A172 (cell line): ENCODE measurements around the gene COL26A1. TPM values are rescaled to one million over a fixed set of nuclear protein-coding genes. Genes with fewer than 3 reads are reported as not detected.
"Not testable (repeated sequence)": the region's sequence is repeated elsewhere in the genome, so short reads cannot be mapped to it uniquely, and the experiment has no call there.

Experiments
- DNase-seq: peaks from one replicate; pipeline ENCODE4 v3.0.0-alpha.2; 2015; ENCODE audit warnings: low spot score
- total RNA-seq: library from RNA; depleted of rRNA; stranded (reverse); fragments of >200 nt; shearing (Covaris generic); gene quantifications from 2 replicates; pipeline ENCODE4 v1.2.3, GENCODE V29; 2014; rRNA removed

COL26A1 gene
- total RNA-seq: not detected in 2 replicates

- DNase-seq: no peak
Observed at GRCh38 chr7:101362334-101363195, at the start of gene COL26A1. Gene COL26A1 (plus strand): TSS chr7:101362875. CDS start chr7:101363033, 158 bp downstream.

GRCh38 chr7:101315336-101315735 lies 47.3 kb upstream of the COL26A1 start:
- no peak for DNase-seq

GRCh38 chr7:101319401-101319800 lies 43.3 kb upstream of the COL26A1 start:
- no peak for DNase-seq

- DNase-seq: peak; percentile 79
Observed at GRCh38 chr7:101321491-101322401, 40.9 kb upstream of the COL26A1 start, which contains the start of gene IFT22. Gene IFT22 (minus strand): TSS chr7:101321812. CDS start chr7:101321709, 103 bp downstream.

- no peak for DNase-seq
Observed at GRCh38 chr7:101328159-101328558, 34.5 kb upstream of the COL26A1 start.

GRCh38 chr7:101330011-101330484 lies 32.6 kb upstream of the COL26A1 start:
- DNase-seq: no peak

GRCh38 chr7:101332026-101332425 lies 30.6 kb upstream of the COL26A1 start:
- DNase-seq: no peak

GRCh38 chr7:101333912-101334311 lies 28.8 kb upstream of the COL26A1 start:
- no peak for DNase-seq

- DNase-seq: no peak
Observed at GRCh38 chr7:101340379-101340778, 22.3 kb upstream of the COL26A1 start.

- no peak for DNase-seq
Observed at GRCh38 chr7:101342892-101343291, 19.8 kb upstream of the COL26A1 start.

- no peak for DNase-seq
Observed at GRCh38 chr7:101347477-101347876, 15.2 kb upstream of the COL26A1 start.

GRCh38 chr7:101348456-101349067 lies 14.1 kb upstream of the COL26A1 start:
- not testable (repeated sequence) for DNase-seq

GRCh38 chr7:101349300-101349699 lies 13.4 kb upstream of the COL26A1 start:
- DNase-seq: not testable (repeated sequence)

- no peak for DNase-seq
Observed at GRCh38 chr7:101352920-101353308, 9.8 kb upstream of the COL26A1 start.

GRCh38 chr7:101357433-101357832 lies 5.2 kb upstream of the COL26A1 start:
- DNase-seq: no peak

- DNase-seq: no peak
Observed at GRCh38 chr7:101363196-101363733, 590 bp downstream of the COL26A1 start.

GRCh38 chr7:101363734-101364374 lies 1.2 kb downstream of the COL26A1 start:
- DNase-seq: peak; percentile 36

- no peak for DNase-seq
Observed at GRCh38 chr7:101365956-101366355, 3.3 kb downstream of the COL26A1 start.

- no peak for DNase-seq
Observed at GRCh38 chr7:101367676-101368075, 5.0 kb downstream of the COL26A1 start.

- DNase-seq: no peak
Observed at GRCh38 chr7:101368422-101369165, 5.9 kb downstream of the COL26A1 start.
